Measurements from ENCODE around the gene PUS3. TPM values are rescaled to one million over a fixed set of nuclear protein-coding genes. Genes with fewer than 3 reads are reported as not detected.

Gene PUS3
- total RNA-seq, 2 experiments from 2014 or later, result 8.6 to 10.2 TPM

DNA sequence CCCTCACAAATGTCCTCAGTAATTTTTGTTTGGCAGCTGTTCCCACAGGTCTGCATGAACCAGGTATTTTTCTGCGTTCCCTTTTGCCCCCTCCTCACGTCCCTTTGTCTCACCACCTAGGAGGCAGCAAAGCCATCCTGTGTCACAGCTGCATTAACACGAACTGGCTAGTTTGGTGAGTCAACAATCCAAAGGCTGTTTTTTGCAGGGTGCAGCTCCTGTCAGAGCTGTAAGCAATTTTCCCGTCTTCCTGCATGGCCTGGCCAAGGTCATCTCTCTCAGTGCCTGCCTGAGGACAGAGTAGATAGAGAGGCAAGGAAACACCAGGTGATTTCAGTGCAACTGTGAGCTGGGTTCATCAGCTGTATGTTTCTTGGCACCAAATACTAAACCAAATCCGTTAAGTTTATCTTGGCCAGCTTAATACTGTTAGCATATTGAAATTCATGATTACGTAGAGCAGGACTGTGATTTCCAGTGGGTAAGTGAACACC, 22.3 kb upstream of the PUS3 start:
- POLR2A ChIA-PET, result interaction anchor here (0.6 kb wide), 1 partner anchor 249 kb away, joined by 3 read pairs; no protein-coding TSS in a partner anchor
- Histone ChIP-seq H3K27ac (ENCODE audit: low read depth, low read length, poor library complexity, severe bottlenecking) (no peak overlapping the region), H3K36me3 (ENCODE audit: insufficient read depth, low read length) (no peaks in the 10 kb centered on the region), H3K4me3 (ENCODE audit: low read depth, low read length, poor library complexity, severe bottlenecking) (no peak overlapping the region), H3K9me2 (ENCODE audit: insufficient read depth, low read length) (no peaks in the 10 kb centered on the region), H2AFZ (ENCODE audit: low read length) (no peak overlapping the region), H3K4me2 (ENCODE audit: low read length) (no peak overlapping the region), H3K79me2 (ENCODE audit: insufficient read depth, low read depth, low read length) (no peaks in the 10 kb centered on the region), H4K20me1 (ENCODE audit: insufficient read depth, low read length) (no peaks in the 10 kb centered on the region), H3K4me1 (ENCODE audit: insufficient read depth, low read length, poor library complexity, severe bottlenecking) (no peaks in the 10 kb centered on the region), H3K9me3 (ENCODE audit: low read length) (no peaks in the 10 kb centered on the region)
- DNase-seq (ENCODE audit: low spot score), result no peak
- CTCF ChIA-PET (ENCODE audit: unreplicated experiment), result interaction anchor here (0.6 kb wide), 2 partner anchors 13 to 267 kb away, joined by 3 read pairs; no protein-coding TSS in a partner anchor
- intact Hi-C loops (cut with micrococcal nuclease; ENCODE audit: unreplicated experiment), result no loop called here
- BruUV-seq (replicated peaks), result no TSS peak
- TF ChIP-seq EZH2phosphoT487 (IDR thresholded peaks at IDR 0.05; ENCODE audit: borderline replicate concordance, low read depth, low read length), result no peak
- TF ChIP-seq, protein P1, sequence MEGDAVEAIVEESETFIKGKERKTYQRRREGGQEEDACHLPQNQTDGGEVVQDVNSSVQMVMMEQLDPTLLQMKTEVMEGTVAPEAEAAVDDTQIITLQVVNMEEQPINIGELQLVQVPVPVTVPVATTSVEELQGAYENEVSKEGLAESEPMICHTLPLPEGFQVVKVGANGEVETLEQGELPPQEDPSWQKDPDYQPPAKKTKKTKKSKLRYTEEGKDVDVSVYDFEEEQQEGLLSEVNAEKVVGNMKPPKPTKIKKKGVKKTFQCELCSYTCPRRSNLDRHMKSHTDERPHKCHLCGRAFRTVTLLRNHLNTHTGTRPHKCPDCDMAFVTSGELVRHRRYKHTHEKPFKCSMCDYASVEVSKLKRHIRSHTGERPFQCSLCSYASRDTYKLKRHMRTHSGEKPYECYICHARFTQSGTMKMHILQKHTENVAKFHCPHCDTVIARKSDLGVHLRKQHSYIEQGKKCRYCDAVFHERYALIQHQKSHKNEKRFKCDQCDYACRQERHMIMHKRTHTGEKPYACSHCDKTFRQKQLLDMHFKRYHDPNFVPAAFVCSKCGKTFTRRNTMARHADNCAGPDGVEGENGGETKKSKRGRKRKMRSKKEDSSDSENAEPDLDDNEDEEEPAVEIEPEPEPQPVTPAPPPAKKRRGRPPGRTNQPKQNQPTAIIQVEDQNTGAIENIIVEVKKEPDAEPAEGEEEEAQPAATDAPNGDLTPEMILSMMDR (conservative IDR thresholded peaks at IDR 0.05; ENCODE audit: low read length), result no peak

DNA sequence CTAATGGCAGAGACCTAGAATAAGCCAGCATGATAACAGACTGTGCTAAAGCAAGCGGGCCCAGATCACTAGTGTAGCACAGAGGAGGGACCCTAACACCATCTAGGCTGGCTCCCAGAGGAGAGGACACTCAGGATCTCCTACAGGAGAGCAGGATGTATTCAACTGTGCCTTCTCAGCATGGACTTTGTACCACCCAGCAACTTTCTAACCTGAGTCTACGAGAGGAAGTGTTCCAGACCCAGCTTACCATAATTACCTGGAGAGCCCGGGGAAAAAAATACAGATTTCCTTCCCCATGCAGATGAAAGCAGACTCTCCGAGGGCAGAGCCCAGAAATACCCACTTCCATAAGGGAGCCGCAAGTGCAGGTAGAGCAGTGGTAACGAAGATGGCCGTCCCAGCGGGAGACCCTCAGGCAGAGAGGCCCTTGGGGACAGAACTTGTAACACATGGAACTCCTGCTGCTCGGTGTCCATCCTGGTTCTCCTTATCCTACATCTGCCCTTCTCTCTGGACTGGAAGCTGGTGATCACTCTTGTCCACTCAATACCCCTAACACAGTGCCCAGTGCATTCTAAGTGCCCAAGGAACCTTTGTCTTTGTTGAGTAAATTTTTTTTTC, 21.5 kb upstream of the PUS3 start:
- no peaks in the 10 kb centered on the region for H3K4me1 ChIP-seq (ENCODE audit: insufficient read depth, low read length, poor library complexity, severe bottlenecking)
- DNase-seq (ENCODE audit: low spot score), result no peak
- BruUV-seq (replicated peaks), result no TSS peak
- no peak overlapping the region for H2AFZ ChIP-seq (ENCODE audit: low read length)
- H4K20me1 ChIP-seq (ENCODE audit: insufficient read depth, low read length), result no peaks in the 10 kb centered on the region
- no peak overlapping the region for H3K4me2 ChIP-seq (ENCODE audit: low read length)
- H3K79me2 ChIP-seq (ENCODE audit: insufficient read depth, low read depth, low read length), result no peaks in the 10 kb centered on the region
- H3K36me3 ChIP-seq (ENCODE audit: insufficient read depth, low read length), result no peaks in the 10 kb centered on the region
- H3K9me2 ChIP-seq (ENCODE audit: insufficient read depth, low read length), result no peaks in the 10 kb centered on the region
- H3K9me3 ChIP-seq (ENCODE audit: low read length), result no peaks in the 10 kb centered on the region
- no peak for TF ChIP-seq EZH2phosphoT487 (IDR thresholded peaks at IDR 0.05; ENCODE audit: borderline replicate concordance, low read depth, low read length)
- TF ChIP-seq, protein P1 (conservative IDR thresholded peaks at IDR 0.05; ENCODE audit: low read length), result no peak
- ChIA-PET POLR2A (no interaction called here), CTCF (ENCODE audit: unreplicated experiment) (no interaction called here)
- no peak overlapping the region for H3K4me3 ChIP-seq (ENCODE audit: low read depth, low read length, poor library complexity, severe bottlenecking)
- no peak overlapping the region for H3K27ac ChIP-seq (ENCODE audit: low read depth, low read length, poor library complexity, severe bottlenecking)
- intact Hi-C loops (cut with micrococcal nuclease; ENCODE audit: unreplicated experiment), result no loop called here

DNA sequence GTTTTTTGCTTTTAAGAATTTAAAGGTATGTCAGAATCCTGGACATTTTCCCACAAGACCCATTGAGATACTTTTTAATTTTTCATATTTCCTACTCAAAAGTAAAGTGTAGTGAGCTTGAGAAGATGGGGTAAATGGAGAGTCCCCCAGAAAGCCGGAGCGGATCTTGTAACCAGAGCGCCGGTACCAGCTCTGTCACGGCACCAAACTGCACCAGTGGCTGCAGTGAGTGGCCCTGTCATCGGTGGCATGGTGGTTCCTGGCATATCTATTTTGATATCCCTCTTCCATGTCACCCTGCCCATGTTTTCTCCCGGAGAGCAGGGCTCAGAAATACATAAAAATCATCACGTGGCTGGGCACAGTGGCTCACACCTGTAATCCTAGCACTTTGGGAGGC, 20.6 kb upstream of the PUS3 start:
- intact Hi-C loops (cut with micrococcal nuclease; ENCODE audit: unreplicated experiment), result loop anchor here (1.0 kb wide), 1 partner anchor 271 kb away; no protein-coding TSS in a partner anchor
- DNase-seq (ENCODE audit: low spot score), result no peak
- ChIA-PET POLR2A (interaction anchor here (0.8 kb wide), 1 partner anchor 15 kb away, joined by 3 read pairs; no protein-coding TSS in a partner anchor), CTCF (ENCODE audit: unreplicated experiment) (interaction anchor here (0.5 kb wide), 1 partner anchor 464 kb away, joined by 3 read pairs; no protein-coding TSS in a partner anchor)
- Histone ChIP-seq H4K20me1 (ENCODE audit: insufficient read depth, low read length) (no peaks in the 10 kb centered on the region), H3K4me1 (ENCODE audit: insufficient read depth, low read length, poor library complexity, severe bottlenecking) (no peaks in the 10 kb centered on the region), H3K4me3 (ENCODE audit: low read depth, low read length, poor library complexity, severe bottlenecking) (no peak overlapping the region), H3K36me3 (ENCODE audit: insufficient read depth, low read length) (no peaks in the 10 kb centered on the region), H3K9me2 (ENCODE audit: insufficient read depth, low read length) (no peaks in the 10 kb centered on the region), H2AFZ (ENCODE audit: low read length) (no peak overlapping the region), H3K27ac (ENCODE audit: low read depth, low read length, poor library complexity, severe bottlenecking) (no peak overlapping the region), H3K79me2 (ENCODE audit: insufficient read depth, low read depth, low read length) (no peaks in the 10 kb centered on the region), H3K4me2 (ENCODE audit: low read length) (no peak overlapping the region), H3K9me3 (ENCODE audit: low read length) (no peaks in the 10 kb centered on the region)
- no TSS peak for BruUV-seq (replicated peaks)
- TF ChIP-seq EZH2phosphoT487 (IDR thresholded peaks at IDR 0.05; ENCODE audit: borderline replicate concordance, low read depth, low read length), result no peak
- TF ChIP-seq, protein P1 (conservative IDR thresholded peaks at IDR 0.05; ENCODE audit: low read length), result no peak

All from OCI-LY7 (cell line).